GM21825 (cell line): ENCODE results near the gene DNASE1L2.
A peak's percentile ranks its signal among the peaks of the same experiment; 100 is the strongest.

Experiments
- ATAC-seq: cut with Tn5 transposase; IDR thresholded peaks from one replicate; pipeline ENCODE4 v1.9.1; 2021; ENCODE audit warnings: mild to moderate bottlenecking, moderate library complexity; ENCODE audit not compliant: unreplicated experiment

Gene DNASE1L2

DNA sequence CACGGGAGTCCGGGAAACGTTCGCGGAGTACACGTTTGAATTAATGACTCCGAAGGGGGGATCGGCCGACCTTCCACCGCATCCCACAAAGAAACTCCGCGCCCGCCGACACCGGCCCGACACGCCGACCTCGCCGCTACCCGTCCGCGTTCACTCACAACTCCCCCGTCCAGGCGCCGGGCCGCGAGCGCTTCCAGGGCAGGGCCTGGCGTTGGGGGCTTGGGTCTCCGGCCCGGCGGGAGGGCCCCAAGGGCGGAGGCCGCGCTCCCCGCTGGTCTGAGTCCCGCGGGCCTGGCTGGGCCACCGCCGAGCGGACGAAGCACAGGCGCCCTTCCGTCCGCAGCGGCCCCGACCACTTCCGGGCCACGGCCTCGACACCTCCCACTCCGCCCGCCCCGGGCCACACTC is 31.3 kb downstream of the DNASE1L2 start:
- ATAC-seq, result peak; percentile 45

DNA sequence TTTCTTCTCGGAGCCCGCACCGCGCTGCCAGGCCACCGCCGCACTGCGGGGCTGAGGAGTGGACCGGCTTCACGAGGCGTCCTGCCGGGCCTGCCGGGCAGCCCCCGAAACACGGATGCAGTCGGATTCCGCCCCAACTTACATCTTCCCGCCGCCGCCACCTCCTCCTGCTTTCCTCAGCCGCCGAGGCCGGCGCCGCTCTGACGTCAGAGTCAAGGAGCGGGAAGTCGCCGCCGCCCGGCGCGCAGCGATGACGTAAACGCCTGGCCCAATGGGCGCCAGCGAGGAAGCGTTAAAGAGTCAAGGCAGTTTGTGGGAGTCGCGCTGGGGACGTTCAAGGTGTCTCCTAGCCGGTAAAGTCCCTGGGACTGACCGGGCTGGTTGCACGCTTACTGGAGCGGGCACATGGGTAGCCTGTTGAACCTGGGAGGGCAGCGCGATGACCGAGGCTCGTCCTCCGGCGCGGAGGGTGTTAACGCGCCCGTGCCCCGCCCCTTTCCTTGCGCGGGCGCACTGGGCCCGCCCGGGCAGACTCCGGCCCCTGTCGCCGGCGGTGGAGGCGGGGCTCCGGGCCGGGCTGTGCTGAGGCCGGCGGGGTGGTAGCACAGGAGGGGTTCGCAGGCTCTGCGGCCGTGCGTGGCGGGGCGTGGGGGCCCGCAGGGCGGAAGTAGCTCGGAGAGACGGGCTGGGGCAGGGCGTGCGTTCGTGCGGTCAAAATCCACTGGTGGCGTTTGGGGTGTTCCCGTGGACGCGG is 31.8 kb downstream of the DNASE1L2 start, which contains the start of gene RNPS1:
TSS of gene RNPS1 (minus strand) at position 214 of the 754 bp plus-strand sequence. CDS start 3,483 bp downstream, outside the sequence.
- peak; percentile 77 for ATAC-seq

DNA sequence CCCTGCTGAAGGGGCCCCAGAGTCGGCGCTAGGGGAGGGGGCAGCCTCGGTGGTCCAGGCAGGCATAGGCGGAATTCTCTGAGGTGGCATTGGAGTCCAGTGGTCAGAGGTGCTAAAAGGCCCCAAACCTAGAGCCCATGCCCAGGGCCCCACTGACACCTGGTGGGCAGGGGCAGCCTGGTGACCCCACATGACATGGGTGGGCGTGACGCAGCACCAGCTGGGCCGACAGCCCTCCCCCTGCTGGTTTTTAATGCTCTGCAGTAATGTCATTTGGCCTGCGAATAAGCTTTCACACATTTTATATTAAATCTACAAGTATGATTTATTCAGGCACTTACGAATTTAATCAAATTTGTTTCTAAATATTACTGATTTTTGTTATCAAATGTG is 33.8 kb downstream of the DNASE1L2 start:
- no peak for ATAC-seq

DNA sequence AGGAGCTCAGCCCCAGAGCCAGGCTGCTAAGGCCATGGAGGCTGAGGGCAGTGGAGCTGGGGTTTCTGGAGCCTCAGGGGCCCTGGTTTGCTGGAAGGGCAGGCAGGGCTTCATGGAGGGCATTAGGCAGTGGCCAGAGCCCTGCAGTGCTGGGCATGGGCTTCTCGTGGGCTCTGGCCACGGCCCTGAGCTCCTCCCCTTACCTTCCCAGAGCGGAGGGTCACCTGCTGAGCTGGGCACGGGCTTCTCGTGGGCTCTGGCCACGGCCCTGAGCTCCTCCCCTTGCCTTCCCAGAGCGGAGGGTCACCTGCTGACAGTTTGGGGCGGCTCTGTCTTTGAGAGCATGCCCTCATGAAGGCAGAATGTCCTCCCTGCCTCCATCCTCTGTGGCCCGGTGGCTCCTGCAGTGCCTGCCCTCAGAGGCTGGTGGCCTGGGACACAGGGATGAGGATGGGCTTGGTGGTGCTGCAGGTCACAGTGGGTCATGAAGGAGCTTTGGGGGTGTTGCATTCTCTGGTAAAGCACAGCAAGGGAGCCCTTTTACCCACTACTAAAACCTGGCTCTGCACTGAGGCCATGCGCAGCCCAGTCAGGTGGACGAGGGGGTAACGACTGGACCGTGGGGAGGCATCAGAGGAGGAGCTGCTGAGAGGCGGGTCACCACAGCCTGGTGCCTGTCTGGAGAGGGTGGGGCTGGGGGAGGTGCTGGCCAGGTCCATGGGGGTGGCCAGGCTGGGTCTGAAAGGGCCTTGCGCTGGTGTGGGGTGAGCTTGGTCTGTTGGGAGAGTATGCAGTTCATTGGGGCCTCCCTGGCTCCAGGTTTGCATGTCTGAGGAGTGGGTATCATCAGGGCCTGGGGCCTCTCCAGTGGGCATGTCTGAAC is 34.6 kb downstream of the DNASE1L2 start:
- no peak for ATAC-seq

DNA sequence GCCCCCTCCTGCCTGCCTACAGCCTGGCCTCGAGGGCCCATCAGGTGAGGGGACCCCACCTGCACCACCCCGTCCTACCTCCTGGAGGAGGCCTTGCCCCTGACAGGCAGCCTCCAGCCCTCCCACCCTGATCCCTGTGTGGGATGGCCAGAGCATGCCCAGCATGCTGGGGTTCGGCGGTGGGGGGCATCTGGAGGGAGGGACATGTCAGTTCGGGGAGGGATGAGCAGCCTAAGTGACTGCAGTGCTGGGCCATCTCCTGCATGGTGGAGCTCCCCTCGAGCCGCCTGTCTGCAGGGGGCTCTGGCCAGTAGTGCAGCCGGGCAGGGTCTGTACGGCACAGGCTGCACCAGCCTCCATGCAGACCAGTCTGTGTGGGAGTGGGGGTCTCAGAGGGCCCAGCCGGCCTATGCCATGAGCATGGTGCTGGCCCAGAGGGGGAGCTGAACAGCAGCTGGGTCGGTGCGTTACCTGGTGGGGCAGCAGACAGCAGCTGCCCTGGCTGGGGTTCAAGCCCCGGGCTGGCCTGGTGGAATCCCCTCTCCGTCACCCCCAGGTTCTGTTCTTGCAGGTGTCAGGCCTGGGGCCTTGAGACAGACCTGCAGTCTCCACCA is 35.7 kb downstream of the DNASE1L2 start:
- ATAC-seq, result no peak

DNA sequence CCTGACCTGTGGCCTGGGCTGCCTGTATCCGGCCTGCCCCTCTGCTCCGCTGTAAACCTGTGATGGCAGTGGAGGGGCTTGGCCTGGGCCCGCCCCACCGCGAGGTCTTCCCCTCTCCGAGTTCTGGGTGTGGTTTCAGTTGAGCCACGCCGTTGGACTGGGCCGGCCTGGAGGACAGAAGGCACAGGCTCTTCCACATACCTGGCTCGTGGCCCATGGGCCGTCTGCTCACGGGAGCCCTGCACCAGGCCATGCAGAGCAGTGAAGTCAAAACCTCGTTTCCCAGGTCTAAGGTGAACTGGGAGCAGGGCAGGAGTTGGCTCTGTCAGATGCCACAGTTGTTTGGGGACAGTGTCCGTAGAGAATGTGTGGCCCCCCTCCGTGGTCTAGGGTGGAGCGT is 37.2 kb downstream of the DNASE1L2 start:
- no peak for ATAC-seq

DNA sequence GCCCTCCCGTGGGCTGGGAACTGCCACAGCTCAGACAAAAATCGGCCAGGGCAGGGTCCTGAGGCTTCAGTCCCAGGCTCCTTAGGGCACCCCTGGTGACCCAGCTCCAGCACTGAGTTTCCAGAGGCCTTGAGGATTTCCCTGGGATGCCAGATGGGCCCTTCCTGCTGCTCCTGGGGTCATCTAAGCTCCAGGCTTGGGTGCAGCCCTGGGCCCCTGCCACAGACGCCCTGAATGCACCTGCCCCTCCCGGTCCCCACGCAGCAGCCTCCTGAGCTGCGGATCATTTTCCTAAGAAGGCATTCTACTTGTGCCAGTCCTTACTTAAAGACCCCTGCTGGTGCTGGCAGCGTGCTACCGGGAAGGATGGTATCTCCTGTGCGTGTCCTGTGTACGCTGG is 37.7 kb downstream of the DNASE1L2 start:
- ATAC-seq, result no peak

DNA sequence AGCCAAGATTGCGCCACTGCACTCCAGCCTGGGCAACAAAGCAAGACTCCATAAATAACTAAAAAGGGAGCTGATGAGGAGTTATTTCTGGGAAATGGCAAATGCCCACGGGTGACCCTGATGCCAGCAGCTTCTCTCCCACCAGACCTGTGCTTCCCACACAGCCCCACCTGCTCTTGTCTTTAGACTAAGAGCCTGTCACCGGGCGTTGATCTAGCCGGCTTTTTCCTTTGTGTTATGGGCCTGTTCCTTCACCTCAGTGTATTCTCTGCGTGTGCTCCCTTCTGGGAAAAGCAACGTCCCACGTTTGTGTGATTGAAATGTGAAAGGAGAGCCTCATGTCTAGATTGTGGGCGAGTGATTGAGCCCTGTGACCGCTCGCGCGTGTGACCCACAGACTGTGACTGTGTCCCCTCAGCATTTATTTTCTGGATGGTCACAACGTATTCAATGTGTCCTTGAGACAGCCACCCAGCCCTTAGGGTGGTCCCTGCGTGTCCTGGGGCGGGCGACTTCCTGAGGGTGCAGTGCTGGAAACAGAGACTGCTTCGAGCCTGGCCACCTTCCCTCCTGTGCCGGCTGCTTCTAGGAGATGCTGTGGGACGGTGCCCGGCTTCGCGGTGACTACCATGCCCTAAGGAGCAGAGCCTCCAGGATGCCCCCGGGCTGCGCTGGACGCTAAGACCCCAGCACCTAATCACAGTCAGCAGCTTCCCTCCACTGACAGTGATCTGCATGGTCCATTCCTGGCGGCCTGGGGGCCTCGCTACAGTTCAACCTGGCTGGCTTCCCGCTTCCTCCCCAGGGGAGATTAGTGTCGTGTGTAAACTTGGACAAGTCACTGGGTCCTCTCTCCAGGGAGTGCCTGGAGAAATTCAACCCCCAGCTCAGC is 39.5 kb downstream of the DNASE1L2 start:
- no peak for ATAC-seq

DNA sequence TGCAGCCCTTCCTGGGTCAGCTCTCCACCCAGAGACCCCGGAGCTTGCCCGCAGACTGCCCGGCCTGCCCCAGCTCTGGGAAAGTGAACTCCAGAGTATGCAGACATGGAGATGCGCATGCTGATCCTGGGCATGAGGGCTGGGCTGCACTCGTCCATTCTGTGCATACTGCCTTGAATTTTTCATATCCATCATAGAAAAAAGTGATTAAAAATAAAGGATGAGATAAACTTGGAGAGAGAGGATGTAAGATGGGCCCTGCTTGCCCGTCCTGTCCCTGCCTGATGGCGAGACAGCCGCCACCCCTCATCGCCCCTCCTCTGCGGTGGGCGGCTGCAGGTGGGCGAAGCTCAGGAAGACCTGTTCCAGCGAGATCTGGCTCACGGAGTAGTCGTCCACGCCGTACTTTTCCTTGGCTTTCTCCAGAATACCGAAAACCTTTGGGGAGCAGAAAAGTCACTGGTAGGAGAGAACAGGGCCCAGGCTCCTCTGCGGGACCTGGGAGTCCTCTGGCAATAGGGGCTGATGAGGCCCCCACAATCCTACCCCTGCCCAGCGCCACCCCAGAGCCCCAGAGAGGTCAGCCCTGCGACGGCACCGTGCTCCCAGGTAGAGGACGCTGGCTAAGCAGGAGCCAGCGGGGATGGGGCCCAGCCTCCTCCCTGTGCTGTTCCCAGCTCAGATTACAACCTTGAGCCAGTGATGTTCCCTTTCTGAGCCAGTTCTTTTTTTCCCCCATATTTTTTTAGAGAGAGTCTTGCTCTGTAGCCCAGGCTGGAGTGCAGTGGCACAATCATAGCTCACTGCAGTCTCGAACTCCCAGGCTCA is 40.3 kb downstream of the DNASE1L2 start:
- ATAC-seq, result no peak

DNA sequence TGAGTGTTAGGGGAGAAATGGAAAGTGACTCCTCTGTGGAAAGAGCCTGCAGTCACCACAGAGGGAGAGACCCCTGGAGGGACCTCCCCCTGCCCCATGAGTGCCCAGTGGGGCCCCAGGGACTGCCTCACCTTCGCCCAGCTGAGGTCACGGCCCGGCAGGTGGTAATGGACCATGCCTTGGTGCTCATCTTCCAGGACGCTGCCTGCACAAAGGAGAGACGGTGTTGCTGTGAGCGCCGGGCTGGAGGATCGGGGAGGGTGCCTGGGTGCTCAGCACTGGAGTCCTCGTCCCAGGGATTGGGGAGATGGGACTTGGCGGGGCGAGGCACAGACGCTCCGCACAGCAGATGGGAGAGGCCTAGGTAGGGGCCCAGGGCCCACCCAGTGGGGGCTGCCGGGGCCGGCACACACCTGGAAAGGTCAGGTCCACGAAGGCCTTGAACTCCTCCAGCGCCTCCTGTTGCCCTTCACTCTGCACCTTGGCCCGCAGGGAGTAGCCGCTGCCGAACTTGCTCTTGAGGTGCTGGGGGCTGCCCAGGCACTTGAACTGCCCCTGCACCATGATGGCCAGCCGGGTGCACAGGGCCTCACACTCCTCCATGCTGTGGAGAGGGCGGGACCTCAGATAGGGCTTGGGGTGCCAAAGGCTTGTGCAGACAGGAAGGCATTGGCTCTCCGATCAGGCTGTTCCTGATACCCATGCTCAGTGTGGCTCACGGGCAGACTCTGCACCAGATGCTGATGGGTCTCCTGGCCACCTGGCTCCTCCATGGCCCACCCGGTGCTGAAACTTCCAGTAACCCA is 41.4 kb downstream of the DNASE1L2 start:
- no peak for ATAC-seq

DNA sequence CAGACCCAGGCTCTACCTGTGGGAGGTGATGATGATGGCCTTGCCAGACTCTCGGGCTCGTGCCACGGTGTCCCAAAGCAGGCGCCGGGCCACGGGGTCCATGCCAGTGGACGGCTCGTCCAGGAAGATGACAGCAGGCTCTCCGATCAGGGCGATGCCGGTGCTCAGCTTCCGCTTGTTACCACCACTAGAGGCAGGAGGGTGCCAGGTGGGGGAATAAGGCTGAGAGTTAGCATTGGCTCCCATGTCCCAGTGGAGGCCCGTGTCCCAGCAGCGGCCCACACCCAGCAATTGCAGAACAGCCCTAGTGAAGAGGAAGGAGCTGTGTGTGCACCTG is 42.0 kb downstream of the DNASE1L2 start:
- ATAC-seq, result no peak

DNA sequence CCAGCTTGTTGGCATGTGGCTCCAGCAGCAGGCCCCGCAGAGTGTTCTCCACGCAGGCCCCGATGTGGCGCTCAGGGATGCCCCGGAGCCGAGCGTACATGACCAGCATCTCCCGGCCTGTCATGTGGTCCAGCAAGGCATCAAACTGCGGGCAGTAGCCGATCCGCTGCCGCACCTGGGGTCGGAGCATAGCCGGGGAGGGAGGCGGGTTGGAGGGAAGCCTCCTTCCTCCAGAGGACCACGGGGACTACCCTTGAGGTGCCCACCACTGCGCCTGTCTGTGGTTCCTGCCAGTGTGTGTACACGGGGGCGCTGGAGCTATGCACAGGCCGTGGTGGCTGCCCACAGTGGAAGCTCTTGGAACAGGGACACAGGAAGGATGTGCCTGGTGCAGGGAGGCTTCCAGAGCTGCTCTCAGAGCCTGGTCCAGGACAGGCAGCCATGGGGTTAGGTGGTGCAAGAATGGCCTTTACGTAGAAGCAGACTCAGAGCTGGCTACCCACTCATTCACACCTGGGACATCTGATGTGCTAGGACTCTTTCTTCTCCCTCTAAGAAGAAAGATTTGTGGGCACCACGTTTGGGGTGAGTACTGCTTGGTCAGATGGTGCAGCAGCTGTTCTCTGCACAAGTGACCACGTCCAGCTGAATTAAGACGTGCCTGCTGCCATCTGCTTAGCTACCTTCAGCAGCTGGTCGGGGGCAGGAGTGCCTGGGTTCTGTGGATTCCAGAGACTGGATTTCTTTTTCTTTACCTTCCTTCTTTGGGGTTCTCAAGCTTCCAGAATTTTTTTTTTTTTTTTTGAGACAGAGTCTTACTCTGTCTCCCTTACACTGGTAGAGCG is 42.9 kb downstream of the DNASE1L2 start:
- ATAC-seq, result no peak

DNA sequence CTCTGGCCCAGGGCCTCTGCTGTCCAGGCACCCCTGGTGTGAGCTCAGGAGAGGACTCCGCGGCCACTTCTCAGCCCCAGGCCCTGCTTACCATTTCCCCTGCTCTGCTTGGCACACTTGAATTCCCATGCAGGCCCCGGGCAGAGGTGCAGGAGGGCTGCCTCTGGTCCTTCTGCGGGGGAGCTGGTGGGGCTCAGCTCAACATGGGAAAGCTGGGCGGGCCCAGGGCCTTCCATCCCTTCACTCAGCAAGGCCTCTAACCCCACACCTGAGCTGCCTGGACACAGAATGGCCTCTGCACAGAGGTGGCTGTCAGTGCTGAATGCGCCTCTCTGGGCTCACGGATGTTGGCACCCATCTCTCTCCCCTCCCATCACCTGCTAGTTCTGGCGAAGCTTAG is 44.2 kb downstream of the DNASE1L2 start:
- ATAC-seq, result no peak

DNA sequence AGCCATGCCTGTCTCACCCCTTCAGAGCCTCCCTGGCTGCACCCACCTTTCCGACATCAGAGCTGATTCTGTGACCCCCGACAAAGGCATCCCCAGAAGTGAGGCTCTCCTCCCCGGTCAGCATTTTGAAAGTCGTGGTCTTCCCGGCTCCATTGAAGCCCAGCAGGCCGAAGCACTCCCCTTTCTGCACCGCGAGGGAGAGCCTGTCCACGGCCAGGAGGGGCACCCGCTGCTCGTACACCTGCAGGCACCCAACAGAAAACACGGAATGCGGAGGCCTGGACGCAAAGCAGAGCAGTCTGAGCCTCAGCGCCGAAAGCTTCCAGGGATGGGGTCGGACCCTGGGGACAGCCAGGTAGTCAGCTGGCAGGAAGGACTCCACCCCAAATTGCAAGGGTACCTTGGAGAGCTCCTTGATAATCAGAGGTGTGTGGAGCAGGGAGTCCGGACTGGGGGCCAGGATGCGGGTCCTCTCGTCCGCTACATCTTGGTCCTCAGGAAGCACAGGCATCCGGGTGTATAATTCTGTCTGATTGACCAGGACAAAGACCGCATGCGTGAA is 44.8 kb downstream of the DNASE1L2 start:
- ATAC-seq, result no peak

DNA sequence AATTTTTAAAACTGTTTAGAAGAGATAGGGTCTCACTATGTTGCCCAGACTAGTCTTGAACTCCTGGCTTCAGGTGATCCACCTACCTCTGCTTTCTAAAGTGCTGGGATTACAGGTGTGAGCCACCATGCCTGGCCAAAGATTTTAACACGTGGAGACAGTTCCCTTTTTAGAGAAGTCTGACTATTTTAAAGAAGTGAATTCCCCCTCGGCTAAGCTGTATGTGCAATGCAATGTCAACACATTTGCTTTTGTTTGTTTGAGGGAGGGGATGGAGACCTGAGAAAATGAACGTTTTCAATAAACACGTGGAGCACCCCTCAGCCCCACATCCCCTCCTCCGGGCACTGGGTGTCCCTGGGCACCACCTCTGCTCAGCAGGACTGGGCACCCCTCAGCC is 46.0 kb downstream of the DNASE1L2 start:
- no peak for ATAC-seq

DNA sequence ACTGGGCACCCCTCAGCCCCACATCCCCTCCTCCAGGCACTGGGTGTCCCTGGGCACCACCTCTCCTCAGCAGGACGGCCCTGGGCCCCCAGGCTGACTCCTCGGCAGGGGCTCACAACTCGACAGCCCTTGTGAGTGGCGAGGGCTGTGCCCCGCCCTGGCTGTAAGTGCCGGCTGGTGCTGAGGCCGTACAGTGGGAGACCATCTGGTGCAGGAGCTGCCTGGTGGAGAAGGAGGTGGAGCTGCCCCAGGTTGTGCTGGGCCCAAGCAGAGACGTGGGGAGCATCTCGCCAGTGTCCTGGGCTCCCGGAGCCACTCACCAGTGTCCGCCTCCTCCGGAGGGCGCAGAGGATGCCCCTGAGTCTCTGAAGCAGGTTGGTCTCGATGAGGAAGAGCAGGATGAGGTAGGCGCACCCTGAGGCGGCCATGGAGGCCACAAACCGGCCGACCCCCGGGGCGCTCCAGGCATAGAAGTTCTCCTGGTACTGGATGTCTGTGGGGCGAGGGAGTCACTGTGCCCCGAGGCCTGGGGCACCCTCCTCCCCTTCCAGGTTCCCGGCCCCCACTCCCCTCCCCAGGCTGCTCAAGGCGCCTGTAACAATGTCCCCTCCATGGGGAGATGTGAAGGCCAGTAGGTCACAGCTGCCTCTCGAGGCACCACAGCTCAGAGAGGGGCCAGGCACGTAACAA is 46.8 kb downstream of the DNASE1L2 start:
- ATAC-seq, result no peak
